Activated naive CD8-positive, alpha-beta T cell treated with anti-CD3 and anti-CD28 coated beads, Interleukin-2, amount 10 ng/mL, durations not matched to agents 7 days and 5 days (primary cell): Measurements from ENCODE around the gene SIGMAR1. TPM values are rescaled to one million over a fixed set of nuclear protein-coding genes. Genes with fewer than 3 reads are reported as not detected.
A peak's percentile ranks its signal among the peaks of the same experiment; 100 is the strongest.

Experiments
- ATAC-seq: fragments of 150-1000 bp; cut with Tn5 transposase; one replicate; pipeline ENCODE4 v1.10.0; 2021; ENCODE audit warnings: low read depth, moderate library complexity
- POLR2A ChIA-PET: fragments of 350-600 bp; sonication (Branson Sonifier 250); formaldehyde crosslinking; loops from one replicate; lab custom pipeline; 2021; ENCODE audit warnings: antibody characterized with exemption; lab: Charles Lee
- DNase-seq: peaks from one replicate; pipeline ENCODE4 v3.0.0; 2021
- H3K27ac Mint-ChIP-seq: one replicate; pipeline ENCODE4 v1.8.0; 2022; ENCODE audit warnings: mild to moderate bottlenecking, mixed read lengths
- H3K27me3 Mint-ChIP-seq: one replicate; pipeline ENCODE4 v1.8.0; 2022; ENCODE audit warnings: mild to moderate bottlenecking, moderate library complexity, mixed read lengths
- H3K36me3 Mint-ChIP-seq: one replicate; pipeline ENCODE4 v1.8.0; 2021; ENCODE audit warnings: mild to moderate bottlenecking, mixed read lengths
- H3K4me1 Mint-ChIP-seq: one replicate; pipeline ENCODE4 v1.8.0; 2021; ENCODE audit warnings: mixed read lengths
- H3K4me3 Mint-ChIP-seq: one replicate; pipeline ENCODE4 v1.8.0; 2022; ENCODE audit warnings: mild to moderate bottlenecking, moderate library complexity, mixed read lengths
- H3K9me3 Mint-ChIP-seq: one replicate; pipeline ENCODE4 v1.8.0; 2021; ENCODE audit warnings: mixed read lengths
- total RNA-seq, 2 experiments: library from RNA; stranded (reverse); gene quantifications; one replicate each; pipeline ENCODE4 v1.2.3, GENCODE V29; 2021

SIGMAR1 gene
- total RNA-seq, 2 experiments from 2014 or later = 48.8 to 55.4 TPM

- POLR2A ChIA-PET = no interaction called here
- Mint-ChIP-seq H3K9me3 (no peaks in the 10 kb centered on the region), H3K27me3 (peaks cover 85% of the 10 kb centered on the region), H3K4me3 (peak overlapping the region; percentile 53), H3K36me3 (no peaks in the 10 kb centered on the region), H3K27ac (no peak overlapping the region), H3K4me1 (peaks cover 20% of the 10 kb centered on the region)
- ATAC-seq (no peak), DNase-seq (no peak)
These were observed 48.6 kb downstream of the SIGMAR1 start for GRCh38 chr9:34588671-34589635.

DNA sequence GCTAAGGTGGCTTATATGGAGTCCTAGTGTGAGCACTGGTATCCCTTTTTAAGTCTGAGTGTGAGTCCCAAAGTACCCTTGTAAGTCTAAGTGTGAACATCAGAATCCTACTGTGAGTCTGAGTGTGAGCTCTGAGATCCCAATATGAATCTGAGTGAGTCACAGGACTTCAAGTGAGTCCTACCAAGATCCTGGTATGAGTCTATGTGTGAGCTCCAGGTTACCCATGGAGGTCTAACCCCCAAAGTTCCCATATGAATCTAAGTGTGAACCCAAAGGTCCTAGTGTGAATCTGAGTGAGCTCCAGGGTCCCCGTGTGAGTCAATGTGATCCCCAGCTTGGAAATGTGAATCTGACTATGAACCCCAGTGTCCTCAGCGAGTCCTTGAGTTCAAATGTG, 50.3 kb downstream of the SIGMAR1 start:
- Mint-ChIP-seq H3K4me1 (peaks cover 14% of the 10 kb centered on the region), H3K36me3 (no peaks in the 10 kb centered on the region), H3K27me3 (peaks cover 74% of the 10 kb centered on the region), H3K4me3 (no peak overlapping the region), H3K9me3 (no peaks in the 10 kb centered on the region), H3K27ac (no peak overlapping the region)
- ATAC-seq (no peak), DNase-seq (no peak)
- POLR2A ChIA-PET = no interaction called here

DNA sequence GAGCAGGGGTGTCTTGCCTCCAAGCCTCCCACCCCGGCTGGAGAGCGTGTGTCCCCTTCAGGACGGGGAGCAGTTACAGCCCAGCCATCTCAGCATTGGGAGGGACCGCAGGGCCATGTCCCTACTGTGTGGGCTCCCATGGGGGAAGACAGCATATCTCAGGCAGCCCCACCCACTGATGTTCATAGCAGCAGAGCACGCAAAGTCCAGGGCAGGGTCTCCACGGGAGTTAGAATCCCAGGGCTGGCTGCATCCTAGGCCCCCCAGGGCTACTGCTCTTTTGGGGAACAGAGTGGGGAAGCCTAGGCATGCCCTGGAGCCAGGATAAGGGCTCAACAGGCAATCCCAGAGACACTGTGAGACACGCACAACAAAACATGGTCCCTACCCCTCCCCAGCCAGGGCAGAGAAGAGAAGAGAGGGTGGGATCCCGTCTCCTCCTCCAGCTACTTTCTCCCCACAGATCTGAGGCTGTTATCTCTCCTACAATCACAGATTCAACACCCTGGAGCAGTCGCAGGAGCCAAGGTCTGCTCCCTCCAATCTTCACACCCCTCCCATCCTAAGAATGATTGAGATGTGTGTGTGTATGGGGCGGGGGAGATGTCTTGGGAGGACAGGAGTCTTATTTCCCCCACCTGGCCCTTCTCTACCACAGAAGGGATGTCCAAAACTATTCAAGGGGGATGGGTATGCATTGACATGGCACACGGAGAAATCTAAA, 51.5 kb downstream of the SIGMAR1 start:
- DNase-seq (no peak), ATAC-seq (no peak)
- Mint-ChIP-seq H3K4me3 (no peak overlapping the region), H3K27me3 (peaks cover 66% of the 10 kb centered on the region), H3K4me1 (peaks cover 11% of the 10 kb centered on the region), H3K9me3 (no peaks in the 10 kb centered on the region), H3K27ac (no peak overlapping the region), H3K36me3 (no peaks in the 10 kb centered on the region)
- POLR2A ChIA-PET = interaction anchor here (0.6 kb wide), 1 partner anchor 29 kb away, joined by 3 read pairs; no protein-coding TSS in a partner anchor

DNA sequence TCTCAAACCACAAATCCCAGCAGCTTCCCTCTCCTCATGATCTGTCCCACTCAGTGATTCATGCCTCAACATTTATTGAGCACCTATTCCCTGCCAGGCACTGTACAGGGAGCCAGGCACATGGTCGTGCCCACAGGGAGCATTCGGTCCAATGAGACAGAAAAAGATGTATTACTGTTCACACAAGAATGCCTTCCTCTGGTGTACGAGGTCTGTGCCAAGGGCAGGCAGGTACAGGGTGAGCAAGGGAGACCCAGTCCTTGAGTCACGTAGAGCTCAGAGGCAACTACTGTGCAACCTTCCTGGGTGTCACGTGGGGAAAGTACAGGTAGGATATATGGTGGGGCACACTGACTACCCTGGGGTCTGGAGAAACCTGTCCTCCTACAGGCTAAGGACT, 52.6 kb downstream of the SIGMAR1 start:
- Mint-ChIP-seq H3K9me3 (no peaks in the 10 kb centered on the region), H3K36me3 (no peaks in the 10 kb centered on the region), H3K4me1 (peaks cover 4% of the 10 kb centered on the region), H3K4me3 (no peak overlapping the region), H3K27ac (no peak overlapping the region), H3K27me3 (peaks cover 68% of the 10 kb centered on the region)
- ATAC-seq (no peak), DNase-seq (no peak)
- POLR2A ChIA-PET = no interaction called here

Other genes starting within 250 kb of the SIGMAR1 start
- gene FAM219A, start 179.2 kb downstream of the SIGMAR1 start, total RNA-seq = 10 to 100 TPM; 11.7 to 13.4 TPM
- gene DNAI1, start 179.0 kb downstream of the SIGMAR1 start, total RNA-seq = not detected
- not detected for gene ENHO, start 114.8 kb downstream of the SIGMAR1 start, total RNA-seq
- gene CNTFR, start 48.1 kb downstream of the SIGMAR1 start, total RNA-seq = not detected
- 10 to 100 TPM; 27.2 to 29.3 TPM for gene RPP25L, start 25.7 kb downstream of the SIGMAR1 start, total RNA-seq
- gene DCTN3, start 17.3 kb downstream of the SIGMAR1 start, total RNA-seq = 100 to 1,000 TPM; 121 to 122 TPM
- gene ARID3C, start 8.7 kb downstream of the SIGMAR1 start, total RNA-seq = not detected
- gene GALT, start 8.9 kb upstream of the SIGMAR1 start, total RNA-seq = 100 to 1,000 TPM; 119 to 127 TPM
- gene IL11RA, start 14.4 kb upstream of the SIGMAR1 start, total RNA-seq = 10 to 100 TPM; 77.0 to 79.1 TPM
- gene CCL27, start 24.9 kb upstream of the SIGMAR1 start, total RNA-seq = under 1 TPM in 1 of 2 experiments, not detected in 1; 0.43 TPM
- not detected for gene CCL19, start 53.5 kb upstream of the SIGMAR1 start, total RNA-seq
- not detected for gene CCL21, start 72.3 kb upstream of the SIGMAR1 start, total RNA-seq